PC-3 (cell line): ENCODE results near the gene TENT4B. TPM values are rescaled to one million over a fixed set of nuclear protein-coding genes. Genes with fewer than 3 reads are reported as not detected.

ENCODE experiments used
- ATAC-seq: fragments of 200-7000 bp; cut with Tn5 transposase; 2 replicates; pipeline ENCODE4 v1.9.1; 2020; ENCODE audit warnings: mild to moderate bottlenecking, moderate library complexity
- BruUV-seq: library from RNA; stranded (reverse); fragments of 400-500 nt; replicated peaks from 2 replicates; lab custom pipeline; 2021; lab: Mats Ljungman, UMichigan
- CTCF ChIA-PET: fragments of 300-600 bp; sonication (Branson Sonifier 250); formaldehyde crosslinking; loops from one replicate; lab custom pipeline; 2022; ENCODE audit warnings: antibody characterized with exemption; lab: Charles Lee
- POLR2A ChIA-PET: fragments of 300-600 bp; sonication (Branson Sonifier 250); formaldehyde crosslinking; loops from one replicate; lab custom pipeline; 2022; ENCODE audit warnings: antibody characterized with exemption; ENCODE audit not compliant: unreplicated experiment; lab: Charles Lee
- DNase-seq: peaks from one replicate; pipeline ENCODE4 v3.0.0-alpha.2; 2015
- H2AFZ ChIP-seq: fragments of 300-600 bp; sonication (generic); 2 replicates; pipeline ENCODE4 v1.6.0; 2016; ENCODE audit warnings: antibody characterized with exemption, low read length
- H3F3A ChIP-seq: fragments of 300-600 bp; sonication (generic); one replicate; pipeline ENCODE4 v1.6.0; 2017; ENCODE audit warnings: antibody characterized with exemption, low read length, control low read depth, mild to moderate bottlenecking; ENCODE audit not compliant: unreplicated experiment
- H3K27ac ChIP-seq: fragments of 300-600 bp; sonication (generic); 2 replicates; pipeline ENCODE4 v1.5.1; 2016; ENCODE audit warnings: mild to moderate bottlenecking, low read length
- H3K27me3 ChIP-seq: fragments of 300-600 bp; sonication (generic); 2 replicates; pipeline ENCODE4 v1.6.1; 2016; ENCODE audit warnings: low read length, mixed read lengths
- H3K36me3 ChIP-seq: fragments of 300-600 bp; sonication (generic); 2 replicates; pipeline ENCODE4 v1.6.1; 2016; ENCODE audit warnings: low read depth, mixed run types, low read length, mixed read lengths
- H3K4me1 ChIP-seq: fragments of 300-600 bp; sonication (generic); 2 replicates; pipeline ENCODE4 v1.5.1; 2016; ENCODE audit warnings: low read length; ENCODE audit not compliant: insufficient read depth
- H3K4me2 ChIP-seq: fragments of 300-600 bp; sonication (generic); 2 replicates; pipeline ENCODE4 v1.6.0; 2016; ENCODE audit warnings: low read length
- H3K4me3 ChIP-seq: fragments of 300-600 bp; sonication (generic); 2 replicates; pipeline ENCODE4 v1.5.1; 2016; ENCODE audit warnings: mild to moderate bottlenecking, low read length, mixed read lengths
- H3K79me2 ChIP-seq: fragments of 300-600 bp; sonication (generic); 2 replicates; pipeline ENCODE4 v1.6.1; 2017; ENCODE audit warnings: low read length, mixed read lengths
- H3K9ac ChIP-seq: fragments of 300-600 bp; sonication (generic); 2 replicates; pipeline ENCODE4 v1.6.0; 2016; ENCODE audit warnings: mild to moderate bottlenecking, low read length
- H3K9me2 ChIP-seq: fragments of 300-600 bp; sonication (generic); replicated peaks from 2 replicates; pipeline ENCODE4 v1.6.1; 2016; ENCODE audit warnings: mixed run types, low read length, mixed read lengths
- H3K9me3 ChIP-seq: fragments of 300-600 bp; sonication (generic); 2 replicates; pipeline ENCODE4 v1.6.1; 2016; ENCODE audit warnings: low read length, mixed read lengths
- H4K20me1 ChIP-seq: fragments of 300-600 bp; sonication (generic); 2 replicates; pipeline ENCODE4 v1.6.1; 2016; ENCODE audit warnings: low read length, mixed read lengths
- EZH2 ChIP-seq: fragments of 300-600 bp; sonication (generic); IDR thresholded peaks from one replicate; pipeline ENCODE4 v1.6.1; 2017; ENCODE audit warnings: antibody characterized with exemption, mild to moderate bottlenecking, low read length; ENCODE audit not compliant: unreplicated experiment
- EZH2phosphoT487 ChIP-seq: fragments of 300-600 bp; sonication (generic); IDR thresholded peaks from 2 replicates; pipeline ENCODE4 v1.6.1; 2018; ENCODE audit warnings: mild to moderate bottlenecking, antibody characterized with exemption, low read length, borderline replicate concordance
- intact Hi-C: fragments of 100-400 bp; cut with micrococcal nuclease; formaldehyde crosslinking; loops from 2 replicates; pipeline ENCODE4 v1.9.0; 2023
- total RNA-seq: library from RNA; depleted of rRNA; stranded (reverse); fragments of >200 nt; gene quantifications from 2 replicates; pipeline ENCODE4 v1.2.3, GENCODE V29; 2014
- TF ChIP-seq, protein P1 (sequence below): fragments of 300-600 bp; sonication (generic); conservative IDR thresholded peaks from 2 replicates; pipeline ENCODE4 v1.5.1; 2017; ENCODE audit warnings: antibody characterized with exemption, low read depth, mild to moderate bottlenecking, low read length

The TENT4B gene
- total RNA-seq, 1 experiment from 2014 or later, result 6.3 TPM

DNA sequence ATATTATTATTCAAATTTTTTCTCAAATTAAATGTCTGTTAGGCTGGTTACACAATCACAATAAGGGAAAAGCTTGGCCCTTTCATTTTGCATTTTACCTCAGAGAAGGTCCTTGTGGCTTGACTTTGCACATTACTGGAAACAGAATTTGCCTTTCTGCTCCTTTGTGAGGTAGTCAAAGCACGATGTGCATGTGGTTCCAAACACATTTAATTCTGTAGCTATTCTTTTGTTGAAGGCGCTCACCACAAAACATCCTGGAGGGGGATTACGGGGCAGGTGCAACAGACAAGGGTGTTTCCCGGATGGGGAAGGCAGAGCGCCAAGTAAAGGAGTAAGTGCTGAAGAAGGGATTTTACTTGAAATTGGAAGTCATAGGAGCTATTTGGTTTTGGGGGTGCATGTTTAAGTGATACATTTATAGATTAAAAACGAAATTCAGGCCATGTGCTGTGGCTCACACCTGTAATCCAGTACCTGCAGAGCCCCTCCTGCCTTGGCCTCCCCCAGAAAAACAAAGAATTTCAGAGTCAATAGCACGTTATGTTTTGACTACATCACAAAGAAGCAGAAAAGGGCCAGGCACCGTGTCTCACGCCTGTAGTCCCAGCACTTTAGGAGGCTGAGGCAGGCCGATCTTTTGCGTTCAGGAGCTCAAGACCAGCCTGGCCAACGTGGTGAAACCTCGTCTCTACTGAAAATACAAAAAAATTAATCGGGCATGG is 31.2 kb upstream of the TENT4B start:
- Histone ChIP-seq H3K36me3 (no peaks in the 10 kb centered on the region), H3K79me2 (no peaks in the 10 kb centered on the region), H2AFZ (no peak overlapping the region), H3K4me3 (no peak overlapping the region), H3K9me3 (no peaks in the 10 kb centered on the region), H3F3A (no peaks in the 10 kb centered on the region), H3K9ac (no peak overlapping the region), H3K4me2 (no peak overlapping the region), H3K4me1 (no peaks in the 10 kb centered on the region), H3K9me2 (no peaks in the 10 kb centered on the region), H3K27ac (no peak overlapping the region), H3K27me3 (no peaks in the 10 kb centered on the region), H4K20me1 (no peaks in the 10 kb centered on the region)
- CTCF ChIA-PET, result no interaction called here
- no peak for TF ChIP-seq EZH2
- TF ChIP-seq, protein P1, sequence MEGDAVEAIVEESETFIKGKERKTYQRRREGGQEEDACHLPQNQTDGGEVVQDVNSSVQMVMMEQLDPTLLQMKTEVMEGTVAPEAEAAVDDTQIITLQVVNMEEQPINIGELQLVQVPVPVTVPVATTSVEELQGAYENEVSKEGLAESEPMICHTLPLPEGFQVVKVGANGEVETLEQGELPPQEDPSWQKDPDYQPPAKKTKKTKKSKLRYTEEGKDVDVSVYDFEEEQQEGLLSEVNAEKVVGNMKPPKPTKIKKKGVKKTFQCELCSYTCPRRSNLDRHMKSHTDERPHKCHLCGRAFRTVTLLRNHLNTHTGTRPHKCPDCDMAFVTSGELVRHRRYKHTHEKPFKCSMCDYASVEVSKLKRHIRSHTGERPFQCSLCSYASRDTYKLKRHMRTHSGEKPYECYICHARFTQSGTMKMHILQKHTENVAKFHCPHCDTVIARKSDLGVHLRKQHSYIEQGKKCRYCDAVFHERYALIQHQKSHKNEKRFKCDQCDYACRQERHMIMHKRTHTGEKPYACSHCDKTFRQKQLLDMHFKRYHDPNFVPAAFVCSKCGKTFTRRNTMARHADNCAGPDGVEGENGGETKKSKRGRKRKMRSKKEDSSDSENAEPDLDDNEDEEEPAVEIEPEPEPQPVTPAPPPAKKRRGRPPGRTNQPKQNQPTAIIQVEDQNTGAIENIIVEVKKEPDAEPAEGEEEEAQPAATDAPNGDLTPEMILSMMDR, result no peak
- TF ChIP-seq EZH2phosphoT487, result no peak
- intact Hi-C loops, result no loop called here
- BruUV-seq, result no TSS peak
- DNase-seq (no peak), ATAC-seq (no peak)
- POLR2A ChIA-PET, result interaction anchor here (0.6 kb wide), 1 partner anchor 192 kb away, joined by 5 read pairs; no protein-coding TSS in a partner anchor

DNA sequence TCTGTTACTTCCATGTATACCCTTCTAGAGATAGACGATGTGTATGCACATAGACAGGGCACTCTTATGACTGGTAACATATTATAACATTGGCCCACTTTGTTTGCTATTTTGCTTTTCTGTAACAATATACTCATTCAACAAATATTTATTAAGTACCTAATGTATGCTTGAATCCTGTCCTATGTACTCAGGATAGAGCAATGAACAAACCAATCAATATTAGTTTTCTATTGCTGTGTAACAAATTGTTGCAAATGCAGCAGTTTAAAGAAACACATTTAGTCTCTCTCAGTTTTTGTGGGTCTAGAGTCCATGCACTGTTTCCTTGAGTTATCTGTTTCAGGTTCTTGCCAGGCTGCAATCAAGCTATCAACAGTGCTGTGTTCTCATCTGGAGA is 29.7 kb upstream of the TENT4B start:
- H3K9me2 ChIP-seq, result no peaks in the 10 kb centered on the region
- ChIA-PET CTCF (no interaction called here), POLR2A (no interaction called here)
- no TSS peak for BruUV-seq
- no peaks in the 10 kb centered on the region for H4K20me1 ChIP-seq
- TF ChIP-seq EZH2 (no peak), EZH2phosphoT487 (no peak)
- TF ChIP-seq, protein P1, result no peak
- DNase-seq (no peak), ATAC-seq (no peak)
- no peak overlapping the region for H3K9ac ChIP-seq
- no peaks in the 10 kb centered on the region for H3K36me3 ChIP-seq
- no peak overlapping the region for H3K4me2 ChIP-seq
- intact Hi-C loops, result no loop called here
- no peaks in the 10 kb centered on the region for H3F3A ChIP-seq
- no peak overlapping the region for H3K27ac ChIP-seq
- no peaks in the 10 kb centered on the region for H3K4me1 ChIP-seq
- no peaks in the 10 kb centered on the region for H3K79me2 ChIP-seq
- H3K27me3 ChIP-seq, result no peaks in the 10 kb centered on the region
- H3K4me3 ChIP-seq, result no peak overlapping the region
- no peaks in the 10 kb centered on the region for H3K9me3 ChIP-seq
- H2AFZ ChIP-seq, result no peak overlapping the region

DNA sequence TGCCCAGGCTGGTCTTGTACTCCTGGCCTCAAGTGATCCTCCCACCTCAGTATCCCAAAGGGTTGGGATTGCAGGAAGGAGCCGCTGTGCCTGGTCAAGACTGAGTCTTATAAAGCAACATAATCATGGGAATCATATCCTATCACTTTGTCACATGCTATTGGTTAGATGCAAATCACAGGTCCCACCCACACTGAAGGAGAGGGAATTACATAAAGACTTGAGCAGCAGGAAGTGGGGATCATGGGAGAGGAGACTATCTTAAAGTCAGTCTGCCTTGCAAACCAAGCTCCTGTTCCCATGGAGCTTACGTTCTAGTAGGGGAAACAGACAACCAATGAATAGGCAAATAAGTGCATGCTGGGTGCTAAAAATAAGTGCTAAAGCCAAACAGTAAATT is 28.3 kb upstream of the TENT4B start:
- ChIA-PET POLR2A (no interaction called here), CTCF (no interaction called here)
- no peak overlapping the region for H3K9ac ChIP-seq
- no peak overlapping the region for H3K4me2 ChIP-seq
- no peaks in the 10 kb centered on the region for H3K9me3 ChIP-seq
- DNase-seq, result no peak
- TF ChIP-seq, protein P1, result no peak
- TF ChIP-seq EZH2phosphoT487 (no peak), EZH2 (no peak)
- H3K79me2 ChIP-seq, result no peaks in the 10 kb centered on the region
- H2AFZ ChIP-seq, result no peak overlapping the region
- ATAC-seq, result no peak
- intact Hi-C loops, result no loop called here
- no TSS peak for BruUV-seq
- no peak overlapping the region for H3K4me3 ChIP-seq
- no peaks in the 10 kb centered on the region for H3K4me1 ChIP-seq
- H3K27ac ChIP-seq, result no peak overlapping the region
- no peaks in the 10 kb centered on the region for H3K27me3 ChIP-seq
- H3K9me2 ChIP-seq, result no peaks in the 10 kb centered on the region
- no peaks in the 10 kb centered on the region for H4K20me1 ChIP-seq
- no peaks in the 10 kb centered on the region for H3F3A ChIP-seq
- H3K36me3 ChIP-seq, result no peaks in the 10 kb centered on the region
